Stomach (tissue), 4 donors: ENCODE results near the gene CHMP3.

ENCODE experiments used
- CTCF ChIP-seq, 7 experiments: fragments of 450-650 bp in 4 of 7; fragments of 200-600 bp in 3 of 7; sonication (generic) in 3 of 7; IDR thresholded peaks; one replicate each; pipeline ENCODE4 v1.5.1; 2016 to 2019; ENCODE audit warnings: antibody characterized with exemption in 7 of 7, control low read depth in 2 of 7, mild to moderate bottlenecking in 1 of 7
- POLR2A ChIP-seq, 4 donors: fragments of 450-650 bp; IDR thresholded peaks; one replicate each; pipeline ENCODE4 v1.6.1; 2016; ENCODE audit warnings: antibody characterized with exemption in 4 of 4, control low read depth in 2 of 4, mild to moderate bottlenecking in 1 of 4, moderate library complexity in 1 of 4
- POLR2AphosphoS5 ChIP-seq, 3 donors: sonication (generic); formaldehyde crosslinking; IDR thresholded peaks; one replicate each; pipeline ENCODE4 v1.6.1; 2016; ENCODE audit warnings: antibody characterized with exemption in 3 of 3

DNA sequence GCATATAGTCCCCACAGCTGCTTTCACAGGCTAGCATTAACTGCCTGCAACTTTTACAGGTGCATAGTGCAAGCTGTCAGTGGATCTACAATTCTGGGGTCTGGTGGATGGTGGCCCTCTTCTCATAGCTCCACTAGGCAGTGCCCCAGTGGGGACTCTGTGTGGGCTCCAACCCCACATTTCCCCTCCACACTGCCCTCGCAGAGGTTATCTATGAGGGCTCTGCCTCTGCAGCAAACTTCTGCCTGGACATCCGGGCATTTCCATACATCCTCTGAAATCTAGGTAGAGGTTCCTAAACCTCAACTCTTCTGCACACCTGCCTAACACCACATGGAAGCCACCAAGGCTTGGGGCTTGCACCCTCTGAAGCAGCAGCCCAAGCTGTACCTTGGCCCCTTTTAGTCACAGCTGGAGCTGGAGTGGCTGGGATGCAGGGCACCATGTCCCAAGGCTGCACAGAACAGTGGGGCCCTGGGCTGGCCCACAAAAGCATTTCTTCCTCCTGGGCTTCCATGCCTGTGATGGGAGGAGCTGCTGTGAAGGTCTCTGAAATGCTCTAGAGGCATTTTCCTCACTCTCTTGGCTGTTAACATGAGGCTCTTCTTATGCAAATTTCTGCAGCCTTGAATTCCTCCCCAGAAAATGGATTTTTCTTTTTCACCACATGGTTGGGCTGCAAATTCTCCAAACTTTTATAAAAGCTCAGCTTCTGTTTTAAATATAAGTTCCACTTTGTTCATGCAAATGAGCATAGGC is 62.7 kb downstream of the CHMP3 start:
- no peak for TF ChIP-seq CTCF (IDR thresholded peaks at IDR 0.05)
- TF ChIP-seq POLR2A (IDR thresholded peaks at IDR 0.05) = no peak
- no peak for TF ChIP-seq POLR2AphosphoS5 (IDR thresholded peaks at IDR 0.05)
